B cell (primary cell): ENCODE data around the gene SLC4A1. TPM values are rescaled to one million over a fixed set of nuclear protein-coding genes. Genes with fewer than 3 reads are reported as not detected.

Source experiments
- ATAC-seq: fragments of 200-7000 bp; cut with Tn5 transposase; one replicate; pipeline ENCODE4 v1.10.0; 2021; ENCODE audit warnings: low read depth, mild to moderate bottlenecking, moderate number of reproducible peaks, moderate library complexity
- CTCF ChIA-PET: fragments of 350-600 bp; sonication (Branson Sonifier 250); formaldehyde crosslinking; loops from one replicate; lab custom pipeline; 2021; ENCODE audit warnings: antibody characterized with exemption, inconsistent platforms; lab: Charles Lee
- POLR2A ChIA-PET: fragments of 350-600 bp; sonication (Branson Sonifier 250); formaldehyde crosslinking; loops from one replicate; lab custom pipeline; 2021; ENCODE audit warnings: antibody characterized with exemption; lab: Charles Lee
- DNase-seq: peaks from one replicate; pipeline ENCODE4 v3.0.0; 2013
- H2AFZ ChIP-seq: 2 replicates; pipeline ENCODE4 v1.6.1; 2012; ENCODE audit warnings: mild to moderate bottlenecking, low read depth, low read length; ENCODE audit not compliant: insufficient read depth, poor library complexity, severe bottlenecking
- H3K27ac ChIP-seq, 2 donors: 1 replicate in 1 of 2; 2 replicates in 1 of 2; pipeline ENCODE4 v1.5.1; 2012 to 2013; ENCODE audit warnings: low read length in 2 of 2, mild to moderate bottlenecking in 2 of 2, moderate library complexity in 1 of 2
- H3K27me3 ChIP-seq, 4 experiments: fragments of 200-600 bp in 1 of 4; sonication (generic) in 1 of 4; replicated peaks in 1 of 4; 1 replicate in 2 of 4; 2 replicates in 2 of 4; pipeline versions ENCODE4 v1.6.1 to v1.7.0; 2013 to 2016; ENCODE audit warnings: low read length in 3 of 4, mild to moderate bottlenecking in 2 of 4, mixed read lengths in 1 of 4, moderate library complexity in 1 of 4; ENCODE audit not compliant: insufficient read depth in 4 of 4, control insufficient read depth in 3 of 4; ENCODE audit errors: control extremely low read depth in 1 of 4
- H3K36me3 ChIP-seq, 2 experiments: replicated peaks in 1 of 2; 1 replicate in 1 of 2; 2 replicates in 1 of 2; pipeline versions ENCODE4 v1.6.1 to v1.7.1; 2013; ENCODE audit warnings: low read length in 1 of 2; ENCODE audit not compliant: insufficient read depth in 2 of 2, control insufficient read depth in 1 of 2; ENCODE audit errors: control extremely low read depth in 1 of 2, extremely low read depth in 1 of 2
- H3K4me1 ChIP-seq, 2 donors: fragments of 200-600 bp in 1 of 2; sonication (generic) in 1 of 2; 1 replicate in 1 of 2; 2 replicates in 1 of 2; pipeline versions ENCODE4 v1.5.1 to v1.6.1; 2013 to 2017; ENCODE audit warnings: low read length in 2 of 2; ENCODE audit not compliant: control insufficient read depth in 2 of 2, insufficient read depth in 2 of 2
- H3K4me2 ChIP-seq: replicated peaks from 2 replicates; pipeline ENCODE3; 2012; ENCODE audit warnings: mild to moderate bottlenecking, low read depth, low read length; ENCODE audit not compliant: poor library complexity, severe bottlenecking
- H3K4me3 ChIP-seq, 5 experiments: fragments of 200-600 bp in 1 of 5; sonication (generic) in 1 of 5; 1 replicate in 3 of 5; 2 replicates in 2 of 5; pipeline versions ENCODE4 v1.5.1 to v1.7.0; 2011 to 2016; ENCODE audit warnings: low read length in 4 of 5, mild to moderate bottlenecking in 4 of 5, low read depth in 2 of 5, control low read depth in 1 of 5, moderate library complexity in 1 of 5; ENCODE audit not compliant: insufficient read depth in 1 of 5; ENCODE audit errors: control extremely low read depth in 1 of 5, extremely low read depth in 1 of 5
- H3K79me2 ChIP-seq: fragments of 200-600 bp; sonication (generic); one replicate; pipeline ENCODE4 v1.6.0; 2016; ENCODE audit warnings: low read length; ENCODE audit not compliant: control insufficient read depth, insufficient read depth
- H3K9ac ChIP-seq: fragments of 200-600 bp; sonication (generic); 2 replicates; pipeline ENCODE4 v1.6.1; 2017; ENCODE audit warnings: mild to moderate bottlenecking, low read length, moderate library complexity
- H3K9me3 ChIP-seq, 3 donors: one replicate each; pipeline versions ENCODE4 v1.6.1 to v1.7.1; 2013; ENCODE audit warnings: low read length in 2 of 3; ENCODE audit not compliant: control insufficient read depth in 2 of 3, insufficient read depth in 1 of 3; ENCODE audit errors: control extremely low read depth in 1 of 3
- H4K20me1 ChIP-seq: 2 replicates; pipeline ENCODE4 v1.6.0; 2012; ENCODE audit warnings: mild to moderate bottlenecking, low read length; ENCODE audit not compliant: insufficient read depth, control insufficient read depth, poor library complexity, severe bottlenecking
- H3K27ac Mint-ChIP-seq: one replicate; pipeline ENCODE4 v1.8.0; 2021; ENCODE audit warnings: mixed read lengths
- H3K27me3 Mint-ChIP-seq: one replicate; pipeline ENCODE4 v1.8.0; 2021; ENCODE audit warnings: mixed read lengths
- H3K4me1 Mint-ChIP-seq: one replicate; pipeline ENCODE4 v1.8.0; 2021; ENCODE audit warnings: mixed read lengths
- H3K4me3 Mint-ChIP-seq: one replicate; pipeline ENCODE4 v1.8.0; 2021; ENCODE audit warnings: mixed read lengths
- H3K9me3 Mint-ChIP-seq: one replicate; pipeline ENCODE4 v1.8.0; 2022; ENCODE audit warnings: mixed read lengths; ENCODE audit not compliant: insufficient read depth
- EZH2 ChIP-seq: IDR thresholded peaks from 2 replicates; pipeline ENCODE4 v1.6.1; 2012; ENCODE audit warnings: borderline replicate concordance, low read depth, mild to moderate bottlenecking, moderate library complexity, low read length; ENCODE audit not compliant: insufficient read depth, poor library complexity, severe bottlenecking
- WGBS: methylation state at CpG from one replicate; pipeline ENCODE4 v1.1.5; 2013; ENCODE audit warnings: missing lambda C conversion rate; ENCODE audit not compliant: insufficient coverage; 5-methylcytosine and 5-hydroxymethylcytosine counted together
- intact Hi-C: fragments of 100-400 bp; cut with micrococcal nuclease; formaldehyde crosslinking; loops from one replicate; pipeline ENCODE4 v1.10.0; 2022
- polyA plus RNA-seq: library from polyadenylated mRNA; depleted of rRNA; stranded (reverse); fragments of >200 nt; gene quantifications from 2 replicates; pipeline ENCODE4 v1.2.3, GENCODE V29; 2012
- total RNA-seq, 2 donors: library from RNA; stranded (reverse); fragments of 120-200 nt in 1 of 2; gene quantifications; 1 replicate in 1 of 2; 2 replicates in 1 of 2; pipeline versions ENCODE4 v1.2.3 to v1.2.4, GENCODE V29; 2013 to 2022
- TF ChIP-seq, protein P1 (sequence below): fragments of 200-600 bp; IDR thresholded peaks from one replicate; pipeline ENCODE4 v1.8.0; 2022; ENCODE audit warnings: antibody characterized with exemption, mild to moderate bottlenecking

The SLC4A1 gene
- total and polyA plus RNA-seq, 2 donors (not counting 1 experiment from before 2014, with no cell fraction given), result 0.22 TPM; not detected in 1

DNA sequence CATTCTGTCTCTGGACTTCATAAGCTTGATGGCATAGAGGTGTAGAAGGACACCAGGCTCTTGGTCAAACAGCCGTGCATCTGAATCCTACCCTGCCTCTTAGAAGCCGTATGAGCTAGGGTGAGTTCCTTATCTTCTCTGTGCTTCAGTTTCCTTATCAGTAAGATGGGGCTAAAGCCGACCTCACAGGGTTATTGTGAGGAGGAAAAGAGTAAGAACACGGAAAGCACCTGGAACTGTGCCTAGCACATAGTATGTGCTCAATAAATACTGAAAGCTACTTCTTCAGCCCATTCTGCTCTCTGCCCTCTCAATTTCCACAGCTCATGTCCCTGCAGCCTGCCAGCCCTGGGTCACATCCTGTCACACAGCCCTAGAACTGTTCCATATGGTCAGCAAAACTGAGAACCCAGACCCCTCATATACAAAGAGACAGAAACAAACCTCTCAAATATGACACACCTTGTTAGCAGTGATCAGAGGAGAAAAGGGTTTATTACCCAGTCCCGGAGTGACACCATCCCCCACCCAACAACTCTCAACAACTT, 31.4 kb downstream of the SLC4A1 start:
- no peak for DNase-seq
- Mint-ChIP-seq H3K9me3 (no peaks in the 10 kb centered on the region), H3K27ac (no peak overlapping the region), H3K27me3 (peaks cover 11% of the 10 kb centered on the region), H3K4me1 (peaks cover 5% of the 10 kb centered on the region), H3K4me3 (no peak overlapping the region)
- 80% methylated on average over 1 of the region's 5 CpGs for WGBS
- Histone ChIP-seq H3K79me2 (no peaks in the 10 kb centered on the region), H3K4me1 (peaks cover 0 to 3% of the 10 kb centered on the region in 2 donors), H3K27ac (no peak overlapping the region), H3K4me2 (no peak overlapping the region), H3K27me3 (no peaks in the 10 kb centered on the region), H2AFZ (no peak overlapping the region), H3K4me3 (no peak overlapping the region), H4K20me1 (no peaks in the 10 kb centered on the region), H3K36me3 (no peaks in the 10 kb centered on the region), H3K9ac (no peak overlapping the region), H3K9me3 (no peaks in the 10 kb centered on the region)
- ATAC-seq, result no peak
- no peak for TF ChIP-seq EZH2
- TF ChIP-seq, protein P1, sequence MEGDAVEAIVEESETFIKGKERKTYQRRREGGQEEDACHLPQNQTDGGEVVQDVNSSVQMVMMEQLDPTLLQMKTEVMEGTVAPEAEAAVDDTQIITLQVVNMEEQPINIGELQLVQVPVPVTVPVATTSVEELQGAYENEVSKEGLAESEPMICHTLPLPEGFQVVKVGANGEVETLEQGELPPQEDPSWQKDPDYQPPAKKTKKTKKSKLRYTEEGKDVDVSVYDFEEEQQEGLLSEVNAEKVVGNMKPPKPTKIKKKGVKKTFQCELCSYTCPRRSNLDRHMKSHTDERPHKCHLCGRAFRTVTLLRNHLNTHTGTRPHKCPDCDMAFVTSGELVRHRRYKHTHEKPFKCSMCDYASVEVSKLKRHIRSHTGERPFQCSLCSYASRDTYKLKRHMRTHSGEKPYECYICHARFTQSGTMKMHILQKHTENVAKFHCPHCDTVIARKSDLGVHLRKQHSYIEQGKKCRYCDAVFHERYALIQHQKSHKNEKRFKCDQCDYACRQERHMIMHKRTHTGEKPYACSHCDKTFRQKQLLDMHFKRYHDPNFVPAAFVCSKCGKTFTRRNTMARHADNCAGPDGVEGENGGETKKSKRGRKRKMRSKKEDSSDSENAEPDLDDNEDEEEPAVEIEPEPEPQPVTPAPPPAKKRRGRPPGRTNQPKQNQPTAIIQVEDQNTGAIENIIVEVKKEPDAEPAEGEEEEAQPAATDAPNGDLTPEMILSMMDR, result no peak
- ChIA-PET POLR2A (no interaction called here), CTCF (no interaction called here)
- intact Hi-C loops, result no loop called here

DNA sequence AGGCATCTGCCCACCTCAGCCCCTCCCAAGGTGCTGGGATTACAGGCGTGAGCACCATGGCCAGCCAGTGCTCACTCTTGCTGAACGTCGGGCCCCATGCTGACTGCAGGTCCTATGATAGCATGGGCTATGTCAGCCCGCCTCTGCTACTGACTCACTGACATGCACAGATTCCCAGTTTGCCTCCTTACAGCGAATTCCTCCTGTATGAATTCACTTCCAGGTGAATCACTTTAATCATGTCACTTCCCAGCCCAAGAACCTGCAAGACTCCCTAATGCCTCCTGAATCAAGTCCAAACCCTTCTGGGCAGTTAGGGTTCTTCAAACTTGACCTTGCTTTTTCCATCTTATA, 32.4 kb downstream of the SLC4A1 start:
- TF ChIP-seq EZH2, result no peak
- H3K9ac ChIP-seq, result no peak overlapping the region
- no peaks in the 10 kb centered on the region for H3K36me3 ChIP-seq
- H3K4me3 Mint-ChIP-seq, result no peak overlapping the region
- H4K20me1 ChIP-seq, result no peaks in the 10 kb centered on the region
- no peaks in the 10 kb centered on the region for H3K4me1 Mint-ChIP-seq
- no peaks in the 10 kb centered on the region for H3K9me3 Mint-ChIP-seq
- no peaks in the 10 kb centered on the region for H3K4me1 ChIP-seq
- CTCF ChIA-PET, result no interaction called here
- no peaks in the 10 kb centered on the region for H3K27me3 ChIP-seq
- H3K4me3 ChIP-seq, result no peak overlapping the region
- POLR2A ChIA-PET, result no interaction called here
- ATAC-seq, result no peak
- DNase-seq, result no peak
- no peak overlapping the region for H3K27ac Mint-ChIP-seq
- peaks cover 11% of the 10 kb centered on the region for H3K27me3 Mint-ChIP-seq
- 93% methylated on average over 5 of the region's 5 CpGs for WGBS
- H3K79me2 ChIP-seq, result no peaks in the 10 kb centered on the region
- H3K4me2 ChIP-seq, result no peak overlapping the region
- no peak overlapping the region for H2AFZ ChIP-seq
- H3K27ac ChIP-seq, result no peak overlapping the region
- intact Hi-C loops, result no loop called here
- no peaks in the 10 kb centered on the region for H3K9me3 ChIP-seq
